Measurements from ENCODE around the gene ZNF212.

ZNF212 gene

GRCh38 chr7:149289262-149289661 is 49.8 kb downstream of the ZNF212 start:
- no peak for DNase-seq

- no peak for DNase-seq
These were observed 50.4 kb downstream of the ZNF212 start for GRCh38 chr7:149289856-149290255.

GRCh38 chr7:149291036-149291780 is 51.8 kb downstream of the ZNF212 start:
- no peak for DNase-seq

DNA sequence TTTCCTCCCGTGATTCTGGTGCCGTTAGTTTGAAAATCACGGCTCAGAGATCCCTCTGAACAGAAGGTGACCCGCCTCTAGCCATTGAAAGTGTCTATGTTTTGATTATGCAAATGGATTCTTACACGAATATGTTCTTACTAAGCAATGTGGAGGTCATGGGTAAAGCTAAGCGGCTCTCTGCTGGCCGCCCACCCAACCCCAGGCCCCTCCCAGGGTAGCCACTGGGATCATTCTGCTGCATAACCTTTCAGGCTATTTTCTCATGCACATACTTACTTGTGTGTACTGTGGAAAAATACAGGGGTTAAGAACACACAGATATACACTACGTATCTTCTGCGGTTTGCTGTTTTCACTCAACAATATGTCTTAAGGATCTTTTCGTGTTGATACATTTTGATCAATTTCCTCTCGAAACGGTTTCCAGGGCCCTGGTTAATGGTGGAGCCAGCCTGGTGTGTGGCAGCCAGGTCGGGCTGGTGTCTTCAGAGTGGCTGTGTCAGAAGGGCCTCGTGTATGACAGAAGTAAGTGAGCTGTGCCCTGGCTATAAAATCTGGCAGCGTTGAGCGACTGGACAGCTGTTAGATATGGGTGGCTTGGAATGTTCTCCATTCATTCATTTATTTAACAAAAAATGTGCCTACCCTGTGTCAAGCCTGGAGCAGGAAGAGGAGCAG is 52.5 kb downstream of the ZNF212 start:
- DNase-seq, result no peak

DNA sequence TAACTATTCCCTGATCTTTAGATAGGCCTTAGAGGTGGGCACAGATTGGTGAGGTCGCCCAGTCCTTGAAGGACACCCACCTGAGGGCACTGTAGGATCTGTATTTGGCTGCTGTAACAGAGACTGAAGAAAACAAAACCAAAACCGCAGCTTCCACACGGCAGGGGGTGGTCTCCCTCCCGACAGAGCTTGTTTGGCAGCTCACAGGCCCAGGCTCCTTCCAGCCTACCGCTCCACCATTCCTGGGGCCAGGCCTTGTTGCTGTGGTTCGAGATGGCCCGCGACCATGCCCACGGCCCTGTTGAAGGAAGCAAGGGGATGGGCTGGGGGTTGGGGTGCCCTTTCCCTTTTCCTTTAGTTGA is 53.0 kb downstream of the ZNF212 start:
- DNase-seq, result no peak

GRCh38 chr7:149293338-149293737 is 53.9 kb downstream of the ZNF212 start:
- DNase-seq, result no peak

- DNase-seq, result no peak
These were observed 54.6 kb downstream of the ZNF212 start for GRCh38 chr7:149293946-149294633.

DNA sequence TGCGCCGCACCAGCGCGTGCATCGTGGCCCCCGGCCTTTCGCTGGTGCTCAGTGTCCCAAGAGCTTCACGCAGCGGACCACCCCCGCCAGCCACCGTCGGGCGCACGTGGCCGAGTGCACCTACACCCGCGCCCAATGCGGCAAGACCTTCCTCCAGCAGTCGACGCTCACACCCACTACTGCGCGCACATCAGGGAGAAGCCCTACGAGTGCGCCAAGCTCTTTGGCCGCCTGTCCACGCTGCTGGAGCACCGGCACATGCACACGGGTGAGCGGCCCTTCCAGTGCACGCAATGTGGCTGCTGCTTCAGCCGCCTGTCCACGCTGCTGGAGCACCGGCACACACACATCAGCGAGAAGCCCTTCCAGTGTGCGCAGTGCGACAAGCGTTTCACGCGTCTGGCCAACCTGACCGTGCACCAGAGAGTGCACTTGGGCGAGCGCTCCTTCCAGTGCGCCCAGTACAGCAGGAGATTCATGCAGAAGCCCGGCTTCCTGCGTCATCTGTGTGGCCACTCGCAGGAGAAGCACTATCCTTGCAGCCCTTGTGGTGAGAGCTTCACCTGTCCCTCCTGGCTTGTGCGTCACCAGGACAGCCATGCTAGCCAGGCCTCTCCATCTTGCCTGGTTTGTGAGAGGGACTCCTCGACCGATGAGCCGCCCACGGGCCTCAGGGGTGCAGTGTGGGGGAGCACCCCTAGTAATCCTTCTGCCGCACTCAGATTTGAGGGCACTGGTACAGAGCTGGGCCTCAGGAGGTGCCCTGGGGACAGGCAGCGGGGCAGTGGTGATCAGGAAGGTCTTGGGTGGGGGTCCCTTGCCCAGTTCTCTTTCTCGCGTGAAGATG is 55.4 kb downstream of the ZNF212 start:
- DNase-seq, result no peak

GRCh38 chr7:149295481-149295850 is 56.0 kb downstream of the ZNF212 start:
- no peak for DNase-seq

DNA sequence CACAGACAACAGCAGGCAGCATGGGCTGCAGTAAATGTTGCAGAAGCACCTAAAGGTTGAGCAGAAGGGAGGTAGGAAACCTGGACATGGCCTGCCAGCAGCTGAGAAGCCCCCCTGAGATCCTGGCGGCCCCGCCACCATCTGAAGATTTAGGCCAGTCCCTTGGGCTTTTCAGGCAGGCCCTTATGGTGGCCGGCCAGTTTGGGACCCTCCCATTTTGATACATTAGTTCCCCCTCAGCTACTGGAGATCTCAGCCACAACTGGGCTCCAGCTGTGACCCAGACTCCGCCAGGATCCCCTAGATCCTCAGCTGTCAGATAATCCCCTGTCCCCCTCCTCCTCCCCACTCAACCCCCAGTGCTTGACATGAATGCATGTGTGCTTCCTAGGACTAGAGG is 56.9 kb downstream of the ZNF212 start:
- DNase-seq, result no peak

DNA sequence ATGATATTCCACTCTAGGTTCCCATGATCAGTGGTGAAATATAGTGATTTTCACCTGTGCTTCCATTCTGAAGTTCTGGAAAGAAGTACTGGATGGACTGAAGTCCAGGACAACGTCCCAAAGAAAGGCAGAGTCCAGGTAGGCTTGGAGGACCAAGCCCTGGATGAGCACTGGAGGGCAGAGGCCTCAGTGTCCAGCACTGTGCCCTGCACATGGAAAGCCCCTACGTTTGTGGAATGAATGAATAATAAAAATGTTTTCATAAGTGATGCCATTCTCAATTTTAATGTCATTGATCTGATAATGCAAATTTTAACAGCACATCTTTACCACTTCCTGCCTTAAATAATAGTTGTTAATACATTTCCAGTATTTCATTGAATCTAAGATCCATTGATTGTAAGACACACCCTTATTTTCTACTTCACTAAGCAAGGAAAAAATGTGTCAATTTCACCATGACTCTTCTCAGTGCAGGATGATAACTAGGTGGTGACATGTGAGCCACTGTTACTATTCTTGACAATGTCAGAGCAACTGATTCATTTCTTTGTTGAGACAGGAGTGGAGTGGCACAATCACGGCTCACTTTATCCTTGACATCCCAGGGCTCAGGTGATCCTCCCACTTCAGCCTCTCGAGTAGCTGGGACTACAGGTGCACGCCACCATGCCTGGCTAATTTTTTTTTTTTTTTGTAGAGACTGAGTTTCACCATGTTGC is 57.7 kb downstream of the ZNF212 start:
- no peak for DNase-seq

GRCh38 chr7:149300620-149301285 is 61.3 kb downstream of the ZNF212 start:
- DNase-seq, result no peak

DNA sequence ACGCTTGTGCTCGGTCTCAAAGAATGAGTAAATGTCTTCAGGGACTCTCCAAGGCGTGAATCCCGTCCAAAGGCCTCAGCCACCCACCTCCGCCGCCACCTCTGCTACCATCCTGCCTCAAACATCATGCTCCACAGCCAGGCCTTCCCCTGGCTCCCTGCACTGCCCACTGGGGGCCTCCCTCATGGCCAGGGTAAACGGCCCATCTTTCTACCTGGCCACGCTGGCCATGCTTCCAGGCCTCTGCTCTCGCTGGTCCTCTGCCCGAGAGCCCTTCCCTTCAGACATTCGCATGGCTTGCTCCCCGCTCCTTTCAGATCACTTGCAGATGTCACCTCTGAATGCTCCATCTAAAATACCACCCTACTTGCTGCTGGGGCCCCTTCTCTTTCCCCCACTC is 62.8 kb downstream of the ZNF212 start:
- no peak for DNase-seq

GRCh38 chr7:149302865-149303264 is 63.4 kb downstream of the ZNF212 start:
- no peak for DNase-seq

DNA sequence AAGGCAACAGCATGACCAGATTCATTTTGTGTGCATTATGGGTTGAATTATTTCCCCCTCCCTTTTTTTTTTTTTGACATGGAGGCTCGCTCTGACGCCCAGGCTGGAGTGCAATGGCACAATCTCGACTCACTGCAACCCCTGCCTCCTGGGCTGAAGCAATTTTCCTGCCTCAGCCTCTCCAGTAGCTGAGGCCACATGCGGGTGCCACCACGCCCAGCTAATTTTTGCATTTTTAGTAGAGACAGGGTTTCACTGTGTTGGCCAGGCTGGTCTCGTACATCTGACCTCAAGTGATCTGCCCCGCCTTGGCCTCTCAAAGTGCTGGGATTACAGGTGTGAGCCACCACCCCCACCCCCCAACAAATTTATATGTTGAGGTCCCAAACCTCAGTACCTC is 64.6 kb downstream of the ZNF212 start:
- no peak for DNase-seq

All from activated naive CD4-positive, alpha-beta T cell treated with Interleukin-2 at 50 U/mL for 16 hours (primary cell).